Rectal smooth muscle tissue (tissue), 1 donor: ENCODE results near the gene DLG2.

Experiments used
- H3K27ac ChIP-seq: one replicate; pipeline ENCODE4 v1.7.0; 2013; ENCODE audit warnings: low read depth, low read length, inconsistent platforms
- H3K27me3 ChIP-seq: one replicate; pipeline ENCODE4 v1.7.0; 2013; ENCODE audit warnings: low read length; ENCODE audit not compliant: control insufficient read depth, insufficient read depth
- H3K36me3 ChIP-seq: one replicate; pipeline ENCODE4 v1.7.0; 2013; ENCODE audit warnings: low read length; ENCODE audit not compliant: control insufficient read depth, insufficient read depth
- H3K4me1 ChIP-seq: one replicate; pipeline ENCODE4 v1.7.0; 2013; ENCODE audit warnings: low read length; ENCODE audit not compliant: control insufficient read depth, insufficient read depth
- H3K4me3 ChIP-seq: one replicate; pipeline ENCODE4 v1.7.0; 2013; ENCODE audit warnings: low read length
- H3K9ac ChIP-seq: one replicate; pipeline ENCODE4 v1.7.0; 2013; ENCODE audit warnings: low read length

The DLG2 gene

GRCh38 chr11:83511646-83512045 lies 2115.5 kb downstream of the DLG2 start:
- Histone ChIP-seq H3K27me3 (no peaks in the 10 kb centered on the region), H3K4me3 (no peak overlapping the region), H3K36me3 (no peaks in the 10 kb centered on the region), H3K9ac (no peak overlapping the region), H3K27ac (no peak overlapping the region), H3K4me1 (no peaks in the 10 kb centered on the region)

GRCh38 chr11:83510530-83511460 lies 2116.3 kb downstream of the DLG2 start:
- Histone ChIP-seq H3K4me1 (no peaks in the 10 kb centered on the region), H3K27me3 (no peaks in the 10 kb centered on the region), H3K9ac (no peak overlapping the region), H3K27ac (no peak overlapping the region), H3K4me3 (no peak overlapping the region), H3K36me3 (no peaks in the 10 kb centered on the region)

- Histone ChIP-seq H3K4me3 (no peak overlapping the region), H3K27me3 (no peaks in the 10 kb centered on the region), H3K27ac (no peak overlapping the region), H3K4me1 (no peaks in the 10 kb centered on the region), H3K9ac (no peak overlapping the region), H3K36me3 (no peaks in the 10 kb centered on the region)
These were observed 2118.3 kb downstream of the DLG2 start for GRCh38 chr11:83508804-83509203.

- no peaks in the 10 kb centered on the region for H3K36me3 ChIP-seq
- H3K9ac ChIP-seq: no peak overlapping the region
- no peak overlapping the region for H3K27ac ChIP-seq
- H3K4me3 ChIP-seq: no peak overlapping the region
- H3K27me3 ChIP-seq: no peaks in the 10 kb centered on the region
- no peaks in the 10 kb centered on the region for H3K4me1 ChIP-seq
These were observed 2125.1 kb downstream of the DLG2 start for GRCh38 chr11:83502041-83502440.

GRCh38 chr11:83493917-83494316 lies 2133.2 kb downstream of the DLG2 start:
- no peak overlapping the region for H3K9ac ChIP-seq
- no peaks in the 10 kb centered on the region for H3K4me1 ChIP-seq
- H3K4me3 ChIP-seq: no peak overlapping the region
- no peak overlapping the region for H3K27ac ChIP-seq
- H3K36me3 ChIP-seq: no peaks in the 10 kb centered on the region
- H3K27me3 ChIP-seq: no peaks in the 10 kb centered on the region

GRCh38 chr11:83493034-83493433 lies 2134.1 kb downstream of the DLG2 start:
- Histone ChIP-seq H3K9ac (no peak overlapping the region), H3K36me3 (no peaks in the 10 kb centered on the region), H3K27ac (no peak overlapping the region), H3K4me3 (no peak overlapping the region), H3K27me3 (no peaks in the 10 kb centered on the region), H3K4me1 (no peaks in the 10 kb centered on the region)

GRCh38 chr11:83483808-83484207 lies 2143.3 kb downstream of the DLG2 start:
- Histone ChIP-seq H3K4me1 (no peaks in the 10 kb centered on the region), H3K27me3 (no peaks in the 10 kb centered on the region), H3K4me3 (no peak overlapping the region), H3K36me3 (no peaks in the 10 kb centered on the region), H3K9ac (no peak overlapping the region), H3K27ac (no peak overlapping the region)

GRCh38 chr11:83480811-83481210 lies 2146.3 kb downstream of the DLG2 start:
- Histone ChIP-seq H3K27ac (no peak overlapping the region), H3K36me3 (no peaks in the 10 kb centered on the region), H3K9ac (no peak overlapping the region), H3K4me3 (no peak overlapping the region), H3K27me3 (no peaks in the 10 kb centered on the region), H3K4me1 (no peaks in the 10 kb centered on the region)

GRCh38 chr11:83480251-83480650 lies 2146.9 kb downstream of the DLG2 start:
- Histone ChIP-seq H3K4me3 (no peak overlapping the region), H3K9ac (no peak overlapping the region), H3K27ac (no peak overlapping the region), H3K36me3 (no peaks in the 10 kb centered on the region), H3K27me3 (no peaks in the 10 kb centered on the region), H3K4me1 (no peaks in the 10 kb centered on the region)

GRCh38 chr11:83477772-83478171 lies 2149.4 kb downstream of the DLG2 start:
- no peaks in the 10 kb centered on the region for H3K27me3 ChIP-seq
- no peaks in the 10 kb centered on the region for H3K36me3 ChIP-seq
- no peaks in the 10 kb centered on the region for H3K4me1 ChIP-seq
- H3K27ac ChIP-seq: no peak overlapping the region
- no peak overlapping the region for H3K4me3 ChIP-seq
- H3K9ac ChIP-seq: no peak overlapping the region

- Histone ChIP-seq H3K4me3 (no peak overlapping the region), H3K9ac (no peak overlapping the region), H3K4me1 (no peaks in the 10 kb centered on the region), H3K36me3 (no peaks in the 10 kb centered on the region), H3K27ac (no peak overlapping the region), H3K27me3 (no peaks in the 10 kb centered on the region)
These were observed 2151.4 kb downstream of the DLG2 start for GRCh38 chr11:83475760-83476159.

- Histone ChIP-seq H3K4me1 (no peaks in the 10 kb centered on the region), H3K4me3 (no peak overlapping the region), H3K27me3 (no peaks in the 10 kb centered on the region), H3K27ac (no peak overlapping the region), H3K36me3 (no peaks in the 10 kb centered on the region), H3K9ac (no peak overlapping the region)
These were observed 2153.4 kb downstream of the DLG2 start for GRCh38 chr11:83473743-83474142.

GRCh38 chr11:83472806-83473205 lies 2154.3 kb downstream of the DLG2 start:
- no peak overlapping the region for H3K4me3 ChIP-seq
- H3K4me1 ChIP-seq: no peaks in the 10 kb centered on the region
- H3K27ac ChIP-seq: no peak overlapping the region
- H3K9ac ChIP-seq: no peak overlapping the region
- no peaks in the 10 kb centered on the region for H3K36me3 ChIP-seq
- H3K27me3 ChIP-seq: no peaks in the 10 kb centered on the region
